HG02610 (cell line): ENCODE measurements around the gene POU6F2.
"Not testable (repeated sequence)": the region's sequence is repeated elsewhere in the genome, so short reads cannot be mapped to it uniquely, and the experiment has no call there.

Source experiments
- ATAC-seq: cut with Tn5 transposase; IDR thresholded peaks from one replicate; pipeline ENCODE4 v1.9.1; 2021; ENCODE audit warnings: mild to moderate bottlenecking, moderate library complexity; ENCODE audit not compliant: unreplicated experiment

The POU6F2 gene

DNA sequence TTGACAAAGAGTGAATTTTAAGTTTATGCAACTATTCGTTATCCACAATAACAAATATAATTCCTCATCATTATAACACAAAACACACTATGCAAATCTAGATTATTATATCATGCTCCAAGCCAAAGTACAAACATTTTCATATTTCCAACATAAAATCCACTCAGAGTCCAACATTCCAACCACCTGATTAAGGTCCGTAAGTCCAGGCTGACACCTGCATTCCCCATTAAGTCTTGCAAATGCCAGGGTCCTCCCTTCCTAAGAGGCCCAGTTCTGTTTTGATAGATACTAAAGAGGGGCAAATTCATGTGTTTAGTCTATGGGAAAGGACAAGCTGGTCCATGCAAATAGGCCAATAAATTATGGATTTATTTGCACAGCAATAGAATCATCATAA, 206.1 kb downstream of the POU6F2 start:
- no peak for ATAC-seq

- ATAC-seq: no peak
Observed at GRCh38 chr7:39184391-39184790, 206.7 kb downstream of the POU6F2 start.

DNA sequence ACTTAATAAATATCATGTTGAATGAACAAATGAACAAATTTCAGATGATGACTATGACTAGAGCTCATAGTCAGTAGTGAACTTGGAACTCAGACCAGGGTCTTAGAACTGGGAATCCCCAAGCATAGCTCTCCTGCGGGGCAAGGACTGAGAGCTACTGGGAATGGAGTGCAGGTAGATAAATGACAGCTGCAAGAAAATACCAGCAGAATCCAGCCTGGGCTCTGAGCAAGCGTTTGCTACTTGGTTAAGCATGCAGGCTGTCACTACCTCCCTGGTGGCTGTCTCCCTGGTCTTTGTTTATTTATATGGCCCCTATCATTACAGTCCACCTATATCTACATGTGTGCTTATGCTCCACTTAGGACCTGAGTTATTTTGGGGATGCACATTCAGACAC, 208.4 kb downstream of the POU6F2 start:
- no peak for ATAC-seq

DNA sequence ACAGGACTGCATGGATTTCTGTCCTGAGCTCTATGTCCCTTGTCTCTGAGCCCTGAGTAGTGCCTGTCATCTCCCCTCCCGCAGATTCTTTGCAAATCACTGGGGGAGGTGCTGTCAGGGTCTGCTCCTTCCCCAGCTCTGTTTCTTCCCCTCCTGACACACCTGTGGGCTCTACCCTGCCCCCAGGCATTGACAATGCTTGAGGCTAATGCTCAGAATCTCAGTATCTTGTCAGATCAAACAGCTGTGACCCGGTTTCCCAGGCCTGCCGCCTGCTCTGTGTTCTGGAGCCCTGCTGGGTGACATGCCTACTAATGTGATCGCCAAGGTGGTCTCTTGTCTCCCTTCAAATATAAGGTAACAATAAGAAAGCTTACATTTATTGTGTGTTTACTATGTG, 209.0 kb downstream of the POU6F2 start:
- no peak for ATAC-seq

GRCh38 chr7:39187130-39187529, 209.4 kb downstream of the POU6F2 start:
- ATAC-seq: no peak

DNA sequence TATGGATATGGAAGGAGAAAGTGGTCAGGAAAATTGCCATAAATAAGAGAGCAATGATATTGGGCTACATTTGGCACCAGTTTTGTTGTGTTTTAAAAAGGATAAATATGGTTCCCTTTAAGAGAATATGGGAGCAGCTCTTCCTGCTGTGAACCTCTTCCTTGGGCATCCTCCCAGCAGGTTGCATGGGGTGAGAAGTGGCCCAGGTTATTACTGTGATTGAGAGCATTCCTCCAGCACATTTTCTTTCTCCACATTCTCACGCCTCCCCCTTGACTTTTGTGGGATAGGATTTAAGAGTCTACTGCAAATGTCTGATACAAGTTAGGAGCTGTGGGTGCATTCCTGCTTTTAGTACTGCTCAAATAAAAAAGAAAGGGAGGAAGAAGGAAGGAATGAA, 214.8 kb downstream of the POU6F2 start:
- ATAC-seq: no peak

GRCh38 chr7:39194388-39194787, 216.7 kb downstream of the POU6F2 start:
- not testable (repeated sequence) for ATAC-seq

- ATAC-seq: no peak
Observed at GRCh38 chr7:39195967-39196366, 218.3 kb downstream of the POU6F2 start.

GRCh38 chr7:39197831-39198230, 220.1 kb downstream of the POU6F2 start:
- no peak for ATAC-seq

DNA sequence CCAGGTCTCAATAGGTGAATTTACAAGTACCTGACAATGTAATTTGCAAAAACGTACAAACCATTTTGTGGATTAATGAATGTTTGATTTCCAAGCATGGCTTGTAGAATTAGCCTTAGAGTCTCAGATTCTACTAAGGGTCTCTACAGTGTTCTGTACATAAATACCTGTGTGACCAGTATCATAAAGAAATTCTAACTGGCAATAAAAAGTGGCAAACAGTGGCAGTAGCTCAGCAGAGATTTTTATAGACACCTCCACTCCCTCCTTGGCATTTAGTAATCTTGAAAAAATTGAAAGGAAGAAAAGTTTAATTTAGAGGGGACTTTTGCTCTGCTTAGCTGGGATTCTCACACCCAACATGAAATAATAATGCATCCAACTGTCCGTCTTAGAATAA, 220.8 kb downstream of the POU6F2 start:
- no peak for ATAC-seq

- no peak for ATAC-seq
Observed at GRCh38 chr7:39199006-39199405, 221.3 kb downstream of the POU6F2 start.

GRCh38 chr7:39199951-39200350, 222.2 kb downstream of the POU6F2 start:
- no peak for ATAC-seq

GRCh38 chr7:39202041-39202440, 224.3 kb downstream of the POU6F2 start:
- no peak for ATAC-seq

- no peak for ATAC-seq
Observed at GRCh38 chr7:39210362-39210761, 232.7 kb downstream of the POU6F2 start.

DNA sequence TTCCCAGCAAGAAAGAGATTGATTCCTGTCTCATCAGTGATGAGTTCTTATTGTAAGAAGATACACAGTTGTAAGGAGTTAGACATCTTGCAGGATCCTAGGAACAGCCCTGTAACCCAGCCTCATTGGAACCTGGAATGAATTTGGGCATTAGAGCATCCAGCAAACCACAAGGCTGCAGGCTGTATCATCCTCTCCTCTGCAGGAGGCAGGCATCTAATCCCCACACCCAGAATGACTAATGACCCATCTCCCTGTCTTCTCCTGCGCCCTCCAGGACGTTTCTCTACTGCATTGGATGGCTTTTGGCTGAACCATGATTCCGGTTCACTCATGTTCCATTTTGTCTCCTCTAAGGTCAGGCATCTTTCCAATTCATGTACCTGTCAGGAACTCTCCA, 233.9 kb downstream of the POU6F2 start:
- no peak for ATAC-seq

GRCh38 chr7:39212876-39213275, 235.2 kb downstream of the POU6F2 start:
- ATAC-seq: no peak

DNA sequence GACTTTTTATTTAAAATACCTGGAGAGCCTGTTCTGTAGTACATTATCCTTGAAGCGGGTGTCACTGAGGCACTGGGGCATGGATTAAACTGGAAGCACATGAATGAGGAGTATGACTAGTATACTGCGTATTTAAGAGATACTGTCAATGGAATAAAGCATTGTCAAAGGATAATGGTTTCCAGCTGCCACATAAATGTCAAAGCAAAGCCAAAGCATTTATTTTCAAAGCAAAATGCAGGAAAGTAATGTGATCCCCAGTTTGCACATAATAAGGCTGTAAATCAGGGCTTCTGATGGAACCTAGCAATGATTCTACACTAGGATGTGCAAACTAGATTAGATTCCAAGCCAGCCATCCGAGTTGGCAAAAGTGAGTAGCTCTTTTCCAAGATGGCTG, 240.1 kb downstream of the POU6F2 start:
- no peak for ATAC-seq

DNA sequence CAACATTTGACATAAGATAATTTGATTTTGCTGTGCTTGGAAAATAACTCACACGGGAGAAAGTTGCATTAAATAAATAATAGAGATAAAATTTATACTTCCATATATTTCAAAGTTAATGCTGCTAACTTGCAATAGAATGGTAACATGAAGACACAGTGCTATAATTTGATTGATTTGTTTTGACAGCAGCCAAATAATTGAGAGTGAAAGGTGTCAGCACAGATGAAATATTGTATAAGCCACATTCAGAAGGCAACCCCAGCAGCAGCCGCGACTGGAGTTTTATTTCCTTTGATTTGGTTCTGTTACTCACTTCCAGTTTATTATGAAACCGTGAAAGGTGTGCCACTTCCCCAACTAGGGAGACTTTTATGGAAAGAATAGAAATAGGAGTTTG, 242.2 kb downstream of the POU6F2 start:
- no peak for ATAC-seq

DNA sequence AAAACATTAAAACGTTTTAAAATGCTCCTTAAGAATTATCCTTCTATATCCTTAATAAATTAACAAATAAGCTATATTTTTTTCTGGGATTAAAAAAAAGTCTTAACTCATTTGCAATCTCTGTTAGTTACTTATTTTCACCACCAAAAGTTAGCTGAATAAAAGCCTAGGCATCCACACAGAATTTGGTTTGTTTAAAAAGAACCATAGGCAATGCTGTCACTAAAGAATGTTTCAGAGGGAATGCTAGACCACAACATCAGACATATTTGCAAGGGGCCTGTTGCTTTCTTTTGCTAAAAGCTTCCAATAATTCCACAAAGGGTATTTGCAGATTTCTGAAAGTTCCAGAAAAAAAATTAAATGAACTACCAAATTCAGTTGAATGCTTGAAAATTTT, 244.2 kb downstream of the POU6F2 start:
- no peak for ATAC-seq

DNA sequence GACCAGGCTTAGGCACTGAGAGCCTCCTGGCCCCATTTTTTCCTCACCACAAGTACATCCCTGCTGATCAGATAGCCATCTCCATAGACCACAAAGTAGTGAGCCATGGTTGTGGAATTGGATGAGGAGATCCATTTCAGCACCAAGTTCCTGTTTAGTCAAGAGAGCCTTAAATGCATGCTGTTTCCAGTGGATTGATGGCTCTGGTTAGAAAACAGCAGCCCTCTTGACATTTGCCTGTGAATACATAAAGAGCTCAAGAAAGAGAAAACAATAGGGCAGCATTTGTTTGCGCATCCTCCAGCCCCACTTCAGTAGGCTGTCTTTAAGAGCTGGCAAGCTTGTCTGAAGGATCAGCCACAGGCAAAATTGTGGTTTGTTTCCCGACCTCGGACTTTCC, 251.2 kb downstream of the POU6F2 start:
- ATAC-seq: no peak

- no peak for ATAC-seq
Observed at GRCh38 chr7:39233851-39234529, 256.3 kb downstream of the POU6F2 start.

DNA sequence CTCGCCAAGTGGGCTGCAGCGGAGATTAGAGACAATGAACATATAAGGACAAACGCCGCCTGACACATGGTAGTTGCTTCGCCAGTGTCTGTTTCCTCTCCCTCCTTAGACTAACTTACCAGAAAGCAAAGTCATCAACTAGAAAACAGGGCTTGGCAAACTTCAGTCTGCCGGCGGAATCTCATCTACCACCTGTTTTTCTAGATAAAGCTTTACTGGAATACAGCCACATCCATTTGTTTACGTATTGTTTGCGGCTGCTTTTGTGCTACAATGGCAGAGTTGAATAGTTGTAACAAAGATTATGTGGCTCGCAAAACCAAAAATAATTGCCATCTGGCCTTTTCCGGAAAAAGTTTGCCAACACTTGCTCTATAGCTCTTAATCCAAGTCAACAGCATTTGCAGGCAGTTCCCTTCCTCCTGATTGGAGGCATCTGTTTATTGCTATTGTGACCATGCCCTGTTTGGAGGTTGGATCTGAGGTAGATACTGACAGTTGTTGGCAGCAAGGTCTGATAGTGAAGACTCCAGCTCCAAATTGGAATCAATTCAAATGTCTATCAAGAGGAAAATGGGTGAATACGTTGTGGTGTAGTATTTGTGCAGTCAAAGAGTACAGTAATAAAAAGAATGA, 260.6 kb downstream of the POU6F2 start:
- ATAC-seq: no peak

DNA sequence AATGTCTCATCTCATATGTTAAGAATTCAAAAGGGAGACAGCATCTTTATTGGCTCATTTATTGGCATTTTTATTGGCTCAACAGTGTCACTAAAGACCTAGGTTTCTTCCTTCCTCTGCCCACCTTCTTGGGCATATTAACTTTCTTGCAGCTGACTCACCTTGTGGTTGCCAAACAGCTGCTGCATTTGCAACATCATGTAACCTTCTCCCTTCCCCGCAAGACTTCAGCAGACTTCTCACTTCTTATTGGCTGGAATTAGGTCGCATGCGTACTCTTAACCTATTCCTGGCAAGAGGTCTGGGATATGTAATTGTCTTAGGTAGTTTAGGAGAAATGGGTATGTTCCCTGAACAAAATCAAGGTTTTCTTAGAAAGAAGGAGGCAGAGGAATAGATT, 263.2 kb downstream of the POU6F2 start:
- ATAC-seq: no peak
